ENCODE results near the gene BRD1. TPM values are rescaled to one million over a fixed set of nuclear protein-coding genes. Genes with fewer than 3 reads are reported as not detected.
A peak's percentile ranks its signal among the peaks of the same experiment; 100 is the strongest.

The BRD1 gene
- total and polyA plus RNA-seq, 9 donors = 13.6 to 45.6 (median 35.8) TPM

- TF ChIP-seq EP300 (IDR thresholded peaks at IDR 0.05) (no peak), POLR2A (IDR thresholded peaks at IDR 0.05) (no peak), CTCF (IDR thresholded peaks at IDR 0.05) (no peak)
- no peaks in the 10 kb centered on the region for H3K4me1 ChIP-seq (ENCODE audit: insufficient read depth)
- no peaks in the 10 kb centered on the region for H3K27me3 ChIP-seq
- WGBS, 3 donors = 77 to 82% (median 80%) methylated on average over 13 of the region's 13 CpGs
- peaks cover 0 to 1% of the 10 kb centered on the region in 2 donors for H3K9me3 ChIP-seq
- DNase-seq = peak in 1 of 5 donors; percentile 11
- intact Hi-C loops (cut with DNase I) = loop anchor here in 1 of 4 donors (10.0 kb wide), 1 partner anchor 154 kb away; the partner anchor contains the start of genes ALG12 and CRELD2
- no peak overlapping the region for H3K27ac ChIP-seq
- H3K4me3 ChIP-seq = no peak overlapping the region
- no peaks in the 10 kb centered on the region for H3K36me3 ChIP-seq
Measured at GRCh38 chr22:49760630-49761571, 66.8 kb downstream of the BRD1 start.

GRCh38 chr22:49760280-49760629 lies 67.4 kb downstream of the BRD1 start:
- Histone ChIP-seq H3K4me3 (no peak overlapping the region), H3K27ac (no peak overlapping the region), H3K36me3 (no peaks in the 10 kb centered on the region), H3K27me3 (no peaks in the 10 kb centered on the region), H3K4me1 (ENCODE audit: insufficient read depth) (no peaks in the 10 kb centered on the region), H3K9me3 (no peaks in the 10 kb centered on the region)
- WGBS, 3 donors = 42 to 58% (median 58%) methylated on average over 4 to 5 of the region's 5 CpGs
- DNase-seq = no peak
- TF ChIP-seq CTCF (IDR thresholded peaks at IDR 0.05) = no peak
- no peak for TF ChIP-seq EP300 (IDR thresholded peaks at IDR 0.05)
- TF ChIP-seq POLR2A (IDR thresholded peaks at IDR 0.05) = no peak
- intact Hi-C loops (cut with DNase I) = loop anchor here in 1 of 4 donors (10.0 kb wide), 1 partner anchor 155 kb away; the partner anchor contains the start of genes ALG12 and CRELD2

- peak in 1 of 5 donors; percentile 19 for DNase-seq
- no peaks in the 10 kb centered on the region for H3K9me3 ChIP-seq
- H3K4me3 ChIP-seq = no peak overlapping the region
Measured at GRCh38 chr22:49756676-49757075, 71.0 kb downstream of the BRD1 start.

GRCh38 chr22:49756201-49756600 lies 71.5 kb downstream of the BRD1 start:
- no peaks in the 10 kb centered on the region for H3K4me1 ChIP-seq (ENCODE audit: insufficient read depth)

More at GRCh38 chr22:49756676-49757075, 71.0 kb downstream of the BRD1 start:
- no peaks in the 10 kb centered on the region for H3K27me3 ChIP-seq
- no peaks in the 10 kb centered on the region for H3K36me3 ChIP-seq
- intact Hi-C loops (cut with DNase I) = no loop called here
- no peak for TF ChIP-seq EP300 (IDR thresholded peaks at IDR 0.05)
- no peak for TF ChIP-seq CTCF (IDR thresholded peaks at IDR 0.05)
- WGBS, 3 donors = 87 to 93% (median 90%) methylated on average over 7 of the region's 7 CpGs
- no peaks in the 10 kb centered on the region for H3K4me1 ChIP-seq (ENCODE audit: insufficient read depth)
- no peak overlapping the region for H3K27ac ChIP-seq

More at GRCh38 chr22:49756201-49756600, 71.5 kb downstream of the BRD1 start:
- Histone ChIP-seq H3K9me3 (no peaks in the 10 kb centered on the region), H3K4me3 (no peak overlapping the region), H3K27ac (no peak overlapping the region), H3K36me3 (no peaks in the 10 kb centered on the region), H3K27me3 (no peaks in the 10 kb centered on the region)
- DNase-seq = peak in 1 of 5 donors; percentile 24
- intact Hi-C loops (cut with DNase I) = no loop called here
- 71 to 83% (median 82%) methylated on average over 5 of the region's 5 CpGs for WGBS, 3 donors
- TF ChIP-seq EP300 (IDR thresholded peaks at IDR 0.05) (no peak), CTCF (IDR thresholded peaks at IDR 0.05) (no peak), POLR2A (IDR thresholded peaks at IDR 0.05) (no peak)
